HS-5 (cell line): Measurements from ENCODE around the gene SDCCAG8.

Experiments used
- DNase-seq: peaks from one replicate; pipeline ENCODE4 v3.0.0-alpha.2; 2012; ENCODE audit warnings: low read depth

Gene SDCCAG8

GRCh38 chr1:243393096-243393495 lies 137.3 kb downstream of the SDCCAG8 start:
- no peak for DNase-seq

DNA sequence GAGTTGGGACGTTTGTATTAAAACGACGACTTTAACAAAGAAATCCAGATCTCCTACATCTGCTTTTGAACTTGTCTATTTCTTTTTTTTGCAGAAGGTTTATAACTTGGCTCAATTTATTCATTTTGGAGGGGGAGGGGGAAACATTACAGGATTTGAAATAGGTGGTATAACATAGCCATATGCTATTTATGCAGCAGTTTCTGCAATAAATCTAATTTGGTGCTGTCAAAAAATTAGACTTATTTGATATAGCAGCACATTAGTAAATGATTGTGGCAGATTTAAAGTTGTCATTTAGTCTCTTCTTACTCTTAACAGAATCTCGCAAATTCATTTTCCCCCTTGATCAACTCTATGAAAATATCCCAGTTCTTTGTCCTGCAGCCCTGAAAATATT lies 138.2 kb downstream of the SDCCAG8 start:
- no peak for DNase-seq

DNA sequence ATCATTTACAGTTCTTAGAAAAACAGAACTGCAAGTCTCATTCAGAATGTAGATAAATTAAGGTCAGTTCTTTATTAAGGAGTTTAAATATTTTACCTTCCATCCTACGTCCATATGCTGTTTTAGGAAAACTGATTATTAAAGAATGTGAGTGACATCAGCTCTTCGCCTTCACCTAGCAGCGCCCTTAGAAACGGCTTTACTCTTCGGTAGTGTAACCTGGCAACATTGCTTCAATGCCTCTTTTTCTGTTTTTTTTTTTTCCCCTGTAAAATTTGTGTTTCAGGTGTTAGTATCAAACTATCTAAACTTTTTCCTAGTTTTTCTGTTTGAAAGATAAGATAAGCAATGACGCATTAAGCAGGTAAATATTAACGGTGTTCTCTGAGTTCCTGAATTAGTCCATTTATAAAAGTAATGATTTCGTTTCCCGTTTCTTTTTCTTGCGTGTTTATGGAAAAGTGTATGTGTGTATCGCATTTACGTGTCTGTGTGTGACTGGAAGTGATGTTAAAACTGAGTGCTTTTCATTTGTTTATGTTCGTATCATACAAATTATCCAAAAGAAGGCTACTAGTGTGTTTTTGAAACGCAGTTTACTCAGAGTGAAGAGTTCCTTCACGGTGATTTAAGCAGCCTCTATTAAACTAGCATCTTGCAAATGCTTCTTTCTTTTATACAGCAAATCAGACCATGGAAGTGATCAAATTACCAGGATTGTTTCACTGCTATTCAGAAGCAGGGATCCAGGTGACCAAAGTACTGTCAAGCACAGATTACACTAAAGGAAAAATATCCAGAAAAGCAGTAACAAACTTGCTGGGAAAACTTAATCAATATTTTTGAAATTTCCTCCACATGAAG lies 139.0 kb downstream of the SDCCAG8 start:
- no peak for DNase-seq

GRCh38 chr1:243396424-243396823 lies 140.6 kb downstream of the SDCCAG8 start:
- no peak for DNase-seq

- no peak for DNase-seq
Observed at GRCh38 chr1:243396876-243397275, 141.0 kb downstream of the SDCCAG8 start.

GRCh38 chr1:243397613-243398321 lies 141.9 kb downstream of the SDCCAG8 start:
- DNase-seq = no peak

DNA sequence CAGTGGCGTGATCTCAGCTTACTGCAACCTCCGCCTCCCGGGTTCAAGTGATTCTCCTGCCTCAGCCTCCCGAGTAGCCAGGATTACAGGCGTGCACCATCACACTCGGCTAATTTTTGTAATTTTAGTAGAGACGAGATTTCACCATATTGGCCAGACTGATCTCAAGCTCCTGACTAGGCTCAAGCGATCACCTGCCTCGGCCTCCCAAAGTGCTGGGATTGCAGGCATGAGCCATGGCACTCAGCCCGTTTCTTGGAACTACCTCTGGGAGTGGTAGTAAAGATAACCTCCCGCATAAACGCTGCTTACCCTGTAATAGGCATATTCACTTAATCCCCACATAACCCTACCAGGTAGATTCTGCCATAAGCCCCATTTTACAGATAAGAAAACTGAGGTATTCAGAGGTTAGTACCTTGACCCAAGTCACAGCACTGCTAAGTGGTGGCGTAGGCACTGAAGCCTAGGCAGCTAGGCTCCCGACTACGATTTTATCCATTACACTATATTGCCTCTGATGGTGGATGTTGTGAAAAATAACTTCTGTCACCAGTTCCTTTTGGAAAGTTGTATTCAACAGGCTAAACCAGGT lies 143.8 kb downstream of the SDCCAG8 start:
- no peak for DNase-seq

GRCh38 chr1:243402868-243403267 lies 147.0 kb downstream of the SDCCAG8 start:
- DNase-seq = no peak

- no peak for DNase-seq
Observed at GRCh38 chr1:243406424-243406823, 150.6 kb downstream of the SDCCAG8 start.

- peak; percentile 29 for DNase-seq
Observed at GRCh38 chr1:243407284-243408018, 151.6 kb downstream of the SDCCAG8 start.

GRCh38 chr1:243408479-243408878 lies 152.6 kb downstream of the SDCCAG8 start:
- no peak for DNase-seq

GRCh38 chr1:243409284-243409683 lies 153.4 kb downstream of the SDCCAG8 start:
- no peak for DNase-seq

GRCh38 chr1:243411472-243411871 lies 155.6 kb downstream of the SDCCAG8 start:
- DNase-seq = no peak

DNA sequence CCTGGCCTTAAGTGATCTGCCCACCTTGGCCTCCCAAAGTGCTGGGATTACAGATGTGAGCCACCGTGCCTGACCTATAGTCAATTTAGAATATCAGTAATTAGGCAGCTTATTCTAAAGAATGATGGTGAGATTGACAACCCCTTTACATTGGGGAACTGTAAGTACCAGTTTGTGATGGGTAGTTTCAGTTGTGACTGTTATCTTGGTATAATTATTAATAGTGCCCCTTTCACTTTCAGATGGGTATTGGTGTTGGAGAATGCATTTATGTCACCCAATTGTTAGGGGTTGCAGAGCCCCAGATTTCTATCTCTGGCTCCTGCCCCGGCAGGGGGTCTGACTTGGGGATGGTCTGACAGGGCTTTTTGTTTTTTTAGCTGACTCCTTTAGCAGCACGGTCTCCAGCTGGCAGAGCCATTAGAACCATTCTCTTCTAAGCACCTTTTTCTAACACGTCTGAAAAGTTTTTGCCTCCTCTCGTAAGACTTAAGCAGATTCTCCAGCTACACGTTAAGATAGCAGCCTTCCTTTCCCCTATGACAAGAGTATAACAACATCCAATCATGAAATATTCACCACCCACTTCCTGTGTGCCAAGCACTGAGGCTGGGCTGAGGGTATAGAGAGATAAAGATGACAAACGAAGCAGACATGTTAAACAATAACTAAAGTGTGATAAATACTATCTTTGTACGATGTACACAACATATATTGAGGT lies 157.8 kb downstream of the SDCCAG8 start:
- no peak for DNase-seq

DNA sequence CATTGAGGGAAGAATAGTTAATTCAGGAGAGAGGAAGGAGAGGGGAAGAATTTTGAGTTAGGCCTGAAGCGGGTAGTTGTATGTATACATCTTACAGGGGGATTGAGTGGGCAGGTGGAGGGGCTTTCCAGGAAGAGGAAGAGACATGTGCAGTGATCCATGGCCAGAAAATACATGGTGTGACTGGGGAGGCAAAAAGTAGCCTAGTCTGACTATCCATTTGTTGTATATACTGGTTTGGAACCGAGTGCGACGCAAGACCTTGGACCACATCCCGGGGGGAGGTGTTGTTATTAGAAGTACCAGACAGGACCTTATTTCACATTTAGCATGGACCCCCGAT lies 158.3 kb downstream of the SDCCAG8 start:
- no peak for DNase-seq

GRCh38 chr1:243415663-243416408 lies 160.0 kb downstream of the SDCCAG8 start:
- no peak for DNase-seq

- DNase-seq = no peak
Observed at GRCh38 chr1:243416495-243416894, 160.7 kb downstream of the SDCCAG8 start.

DNA sequence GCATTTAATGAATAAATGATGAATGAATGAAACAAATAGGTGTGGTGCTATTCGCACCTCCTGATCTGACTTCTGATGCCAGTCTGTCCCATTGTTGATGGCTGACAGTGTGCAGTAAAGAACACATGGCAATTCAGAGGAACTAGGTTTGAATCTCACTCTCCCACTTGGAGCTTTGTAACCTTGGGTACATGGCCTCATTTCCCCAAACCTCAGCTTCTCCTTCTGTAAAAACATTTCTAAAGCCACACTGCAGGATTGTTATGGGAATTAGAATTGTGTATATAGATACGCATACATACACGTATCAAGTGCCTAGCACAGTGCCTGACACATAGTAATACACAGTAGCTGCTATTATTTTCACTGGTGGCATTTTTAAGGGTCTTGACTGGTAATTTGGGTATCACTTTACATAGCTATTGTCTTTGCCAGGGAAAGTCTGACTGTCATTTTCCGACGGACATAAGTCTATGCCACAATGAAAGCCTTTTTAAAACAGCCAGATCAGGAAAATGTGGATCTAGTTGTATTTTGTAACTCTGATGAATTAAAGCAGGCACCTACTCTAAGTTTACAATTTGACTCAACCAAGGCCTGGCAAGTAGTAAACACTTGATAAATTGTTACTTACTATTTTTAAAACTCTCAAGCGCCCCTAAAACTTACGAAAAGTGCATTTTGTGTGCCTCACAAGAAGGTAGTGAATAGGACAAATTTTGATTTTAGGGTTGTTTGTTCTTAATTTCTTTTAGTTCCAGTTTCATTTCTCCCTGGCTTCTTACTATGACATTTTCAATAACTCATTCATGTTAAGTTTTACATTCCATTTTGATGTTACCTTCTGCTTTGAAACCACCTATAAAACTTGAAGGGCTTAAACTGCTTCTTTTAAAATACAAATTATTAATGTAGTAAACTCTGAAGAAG lies 164.4 kb downstream of the SDCCAG8 start:
- no peak for DNase-seq

- no peak for DNase-seq
Observed at GRCh38 chr1:243420946-243421685, 165.3 kb downstream of the SDCCAG8 start.
